Endothelial cell (in vitro differentiated cells): ENCODE measurements around the gene KCNAB2. TPM values are rescaled to one million over a fixed set of nuclear protein-coding genes. Genes with fewer than 3 reads are reported as not detected.

ENCODE experiments used
- DNase-seq: peaks from one replicate; pipeline ENCODE4 v3.0.0; 2021; ENCODE audit warnings: low spot score
- H3K27ac Mint-ChIP-seq: one replicate; pipeline ENCODE4 v1.8.0; 2021; ENCODE audit warnings: mixed read lengths, inconsistent platforms; ENCODE audit not compliant: unreplicated experiment
- H3K27me3 Mint-ChIP-seq: one replicate; pipeline ENCODE4 v1.8.0; 2021; ENCODE audit warnings: mild to moderate bottlenecking, moderate library complexity, mixed read lengths, inconsistent platforms; ENCODE audit not compliant: unreplicated experiment
- H3K36me3 Mint-ChIP-seq: one replicate; pipeline ENCODE4 v1.8.0; 2021; ENCODE audit warnings: mild to moderate bottlenecking, low read depth, mixed read lengths, inconsistent platforms; ENCODE audit not compliant: unreplicated experiment
- H3K4me1 Mint-ChIP-seq: one replicate; pipeline ENCODE4 v1.8.0; 2021; ENCODE audit warnings: mild to moderate bottlenecking, mixed read lengths, inconsistent platforms; ENCODE audit not compliant: unreplicated experiment
- H3K4me3 Mint-ChIP-seq: one replicate; pipeline ENCODE4 v1.8.0; 2021; ENCODE audit warnings: mild to moderate bottlenecking, mixed read lengths, inconsistent platforms; ENCODE audit not compliant: unreplicated experiment
- H3K9me3 Mint-ChIP-seq: one replicate; pipeline ENCODE4 v1.8.0; 2021; ENCODE audit warnings: mixed read lengths, inconsistent platforms; ENCODE audit not compliant: unreplicated experiment
- total RNA-seq: library from RNA; stranded (reverse); fragmentation: NEBNext Ultra II Directional; extraction: Animal tissue kit (Norgen Biotek cat#: 25700); gene quantifications from one replicate; pipeline ENCODE4 v1.2.1, GENCODE V29; 2021; ENCODE audit not compliant: unreplicated experiment
- TF ChIP-seq, protein P1 (sequence below): fragments of 200-600 bp; sonication (generic); IDR thresholded peaks from one replicate; pipeline ENCODE4 v1.5.0; 2021; ENCODE audit warnings: antibody characterized with exemption; ENCODE audit not compliant: unreplicated experiment

The KCNAB2 gene
- total RNA-seq, 1 donor from 2014 or later = 4.1 TPM

- H3K9me3 Mint-ChIP-seq = no peaks in the 10 kb centered on the region
- H3K4me3 Mint-ChIP-seq = no peak overlapping the region
- peaks cover 14% of the 10 kb centered on the region for H3K27me3 Mint-ChIP-seq
- no peak for DNase-seq
- no peaks in the 10 kb centered on the region for H3K36me3 Mint-ChIP-seq
- TF ChIP-seq, protein P1, sequence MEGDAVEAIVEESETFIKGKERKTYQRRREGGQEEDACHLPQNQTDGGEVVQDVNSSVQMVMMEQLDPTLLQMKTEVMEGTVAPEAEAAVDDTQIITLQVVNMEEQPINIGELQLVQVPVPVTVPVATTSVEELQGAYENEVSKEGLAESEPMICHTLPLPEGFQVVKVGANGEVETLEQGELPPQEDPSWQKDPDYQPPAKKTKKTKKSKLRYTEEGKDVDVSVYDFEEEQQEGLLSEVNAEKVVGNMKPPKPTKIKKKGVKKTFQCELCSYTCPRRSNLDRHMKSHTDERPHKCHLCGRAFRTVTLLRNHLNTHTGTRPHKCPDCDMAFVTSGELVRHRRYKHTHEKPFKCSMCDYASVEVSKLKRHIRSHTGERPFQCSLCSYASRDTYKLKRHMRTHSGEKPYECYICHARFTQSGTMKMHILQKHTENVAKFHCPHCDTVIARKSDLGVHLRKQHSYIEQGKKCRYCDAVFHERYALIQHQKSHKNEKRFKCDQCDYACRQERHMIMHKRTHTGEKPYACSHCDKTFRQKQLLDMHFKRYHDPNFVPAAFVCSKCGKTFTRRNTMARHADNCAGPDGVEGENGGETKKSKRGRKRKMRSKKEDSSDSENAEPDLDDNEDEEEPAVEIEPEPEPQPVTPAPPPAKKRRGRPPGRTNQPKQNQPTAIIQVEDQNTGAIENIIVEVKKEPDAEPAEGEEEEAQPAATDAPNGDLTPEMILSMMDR = no peak
- H3K4me1 Mint-ChIP-seq = no peaks in the 10 kb centered on the region
- H3K27ac Mint-ChIP-seq = no peak overlapping the region
Observed at GRCh38 chr1:5999711-6000443, 45.8 kb upstream of the KCNAB2 start.

GRCh38 chr1:6000444-6001288 is 45.0 kb upstream of the KCNAB2 start:
- TF ChIP-seq, protein P1 = no peak
- peak overlapping the region; percentile 77 for H3K27ac Mint-ChIP-seq
- no peak for DNase-seq
- H3K9me3 Mint-ChIP-seq = no peaks in the 10 kb centered on the region
- H3K4me3 Mint-ChIP-seq = no peak overlapping the region
- H3K4me1 Mint-ChIP-seq = no peaks in the 10 kb centered on the region
- H3K36me3 Mint-ChIP-seq = no peaks in the 10 kb centered on the region
- peaks cover 14% of the 10 kb centered on the region for H3K27me3 Mint-ChIP-seq

DNA sequence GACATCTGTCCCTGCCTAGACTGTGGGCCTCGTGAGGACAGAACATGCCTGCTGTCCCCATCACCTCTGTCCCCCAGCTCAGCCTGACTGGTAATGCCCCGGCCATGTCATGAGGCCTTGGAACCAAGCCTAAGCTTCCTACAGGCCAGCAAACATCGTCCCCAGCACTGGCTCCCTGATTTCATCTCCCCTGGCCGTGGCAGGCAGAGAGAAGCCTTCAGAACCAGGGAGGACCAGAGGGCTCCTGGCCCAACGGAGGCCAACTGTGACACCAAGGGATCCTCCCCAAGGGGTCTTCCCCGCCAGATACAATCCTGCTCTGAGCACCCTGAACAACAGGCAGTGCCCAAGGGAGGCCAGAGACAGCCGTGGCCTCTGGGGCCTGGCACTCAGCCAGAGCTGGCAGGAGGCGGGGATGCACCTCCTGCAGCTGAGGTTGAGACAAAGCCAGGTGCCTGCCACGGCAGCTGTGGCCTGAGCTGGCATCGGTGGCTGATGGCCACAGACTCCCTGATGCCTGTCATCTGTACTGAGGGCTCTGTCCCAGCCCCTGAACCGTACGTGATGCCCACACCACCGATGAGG is 43.6 kb upstream of the KCNAB2 start:
- Mint-ChIP-seq H3K36me3 (no peaks in the 10 kb centered on the region), H3K4me3 (no peak overlapping the region), H3K27me3 (peaks cover 14% of the 10 kb centered on the region)

DNA sequence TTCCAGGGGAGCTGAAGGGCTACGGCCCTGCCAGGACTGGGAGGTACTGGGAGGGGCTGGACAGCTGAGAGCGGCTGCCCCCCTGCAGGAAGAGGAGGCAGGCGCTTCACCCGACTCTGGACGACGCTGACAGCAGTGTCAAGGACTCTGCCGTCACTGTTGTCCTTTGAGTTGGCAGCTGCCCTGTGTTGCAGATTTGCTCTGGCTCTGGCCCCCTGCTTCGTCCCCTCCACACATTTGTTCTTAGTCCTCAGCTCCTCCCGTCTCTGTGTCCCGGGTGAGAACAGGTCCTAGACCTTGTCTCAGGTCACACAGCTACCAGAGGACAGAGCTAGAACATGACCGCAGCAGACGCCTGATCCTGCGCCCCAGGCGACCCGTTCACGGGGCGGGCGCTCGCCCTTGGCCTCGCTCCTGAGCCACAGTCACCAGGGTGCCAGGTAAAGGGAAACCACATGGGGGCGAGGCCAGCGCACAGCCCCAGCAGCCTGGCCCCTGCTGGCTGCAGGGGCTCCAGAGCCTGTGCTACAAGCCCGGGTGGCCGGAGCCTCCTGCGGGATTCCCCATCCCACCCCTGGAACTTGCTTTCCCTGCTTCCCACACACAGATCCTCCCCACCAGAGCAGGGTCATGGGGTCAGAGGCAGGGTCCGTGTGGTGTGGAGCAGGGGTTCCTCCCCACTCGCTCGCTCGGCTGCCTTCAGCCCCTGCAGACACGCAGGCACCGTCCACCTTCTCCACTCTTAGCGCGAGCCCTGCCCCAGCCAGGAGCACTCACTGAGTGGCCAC is 42.8 kb upstream of the KCNAB2 start:
- Mint-ChIP-seq H3K9me3 (no peaks in the 10 kb centered on the region), H3K27ac (no peak overlapping the region), H3K4me1 (no peaks in the 10 kb centered on the region), H3K27me3 (peaks cover 12% of the 10 kb centered on the region), H3K4me3 (no peak overlapping the region), H3K36me3 (no peaks in the 10 kb centered on the region)
- no peak for DNase-seq
- TF ChIP-seq, protein P1 = no peak

More for the DNA sequence above, 43.6 kb upstream of the KCNAB2 start:
- Mint-ChIP-seq H3K27ac (no peak overlapping the region), H3K4me1 (no peaks in the 10 kb centered on the region), H3K9me3 (no peaks in the 10 kb centered on the region)
- no peak for DNase-seq
- TF ChIP-seq, protein P1 = no peak
